T-helper 1 cell (primary cell): ENCODE data around the gene PSMB9.
A peak's percentile ranks its signal among the peaks of the same experiment; 100 is the strongest.
"Not testable (repeated sequence)": the region's sequence is repeated elsewhere in the genome, so short reads cannot be mapped to it uniquely, and the experiment has no call there.

Source experiments
- DNase-seq, 5 donors: peaks; one replicate each; pipeline ENCODE4 v3.0.0-alpha.2; 2012 to 2020
- total RNA-seq, 4 donors: gene quantifications; one replicate each; lab custom pipeline; 2026; lab: John Stamatoyannopoulos, UW

The PSMB9 gene
- 45.9 to 82.5 (median 56.0) reads per million in 4 donors for total RNA-seq

GRCh38 chr6:32853541-32854375, at the start of gene PSMB9, which contains the start of gene TAP1:
TSS of gene PSMB9 (plus strand) at chr6:32854192. CDS start at chr6:32854230, 38 bp downstream.
TSS of gene TAP1 (minus strand) at chr6:32853704. CDS start at chr6:32853636, 68 bp downstream.
- peak; percentile 92 to 96 (median 94) for DNase-seq

GRCh38 chr6:32805404-32805803, 48.6 kb upstream of the PSMB9 start:
- DNase-seq = not testable (repeated sequence)

GRCh38 chr6:32807020-32807580, 46.9 kb upstream of the PSMB9 start:
- DNase-seq = no peak

- no peak for DNase-seq
These were observed 44.8 kb upstream of the PSMB9 start for GRCh38 chr6:32809171-32809570.

GRCh38 chr6:32814145-32814544, 39.8 kb upstream of the PSMB9 start:
- no peak for DNase-seq

GRCh38 chr6:32815115-32815514, 38.9 kb upstream of the PSMB9 start:
- DNase-seq = no peak

GRCh38 chr6:32815996-32816395, 38.0 kb upstream of the PSMB9 start:
- no peak for DNase-seq

GRCh38 chr6:32816746-32817204, 37.2 kb upstream of the PSMB9 start, which contains the start of gene HLA-DOB:
TSS of gene HLA-DOB (minus strand) at chr6:32817002. CDS start at chr6:32816951, 51 bp downstream.
- no peak for DNase-seq

GRCh38 chr6:32818867-32819266, 35.1 kb upstream of the PSMB9 start:
- DNase-seq = no peak

GRCh38 chr6:32819729-32820128, 34.3 kb upstream of the PSMB9 start:
- no peak for DNase-seq

GRCh38 chr6:32825966-32826365, 28.0 kb upstream of the PSMB9 start:
- DNase-seq = no peak

- no peak for DNase-seq
These were observed 27.0 kb upstream of the PSMB9 start for GRCh38 chr6:32827025-32827424.

GRCh38 chr6:32829495-32829894, 24.5 kb upstream of the PSMB9 start:
- DNase-seq = no peak

- no peak for DNase-seq
These were observed 24.0 kb upstream of the PSMB9 start for GRCh38 chr6:32830017-32830416.

- no peak for DNase-seq
These were observed 23.1 kb upstream of the PSMB9 start for GRCh38 chr6:32830936-32831335.

- no peak for DNase-seq
These were observed 21.5 kb upstream of the PSMB9 start for GRCh38 chr6:32832535-32832934.

- no peak for DNase-seq
These were observed 20.3 kb upstream of the PSMB9 start for GRCh38 chr6:32833664-32834063.

- DNase-seq = no peak
These were observed 18.7 kb upstream of the PSMB9 start for GRCh38 chr6:32835167-32835893.

GRCh38 chr6:32836873-32837272, 17.1 kb upstream of the PSMB9 start:
- DNase-seq = no peak

GRCh38 chr6:32837651-32838113, 16.3 kb upstream of the PSMB9 start:
- DNase-seq = no peak

- peak; percentile 95 to 97 (median 96) for DNase-seq
These were observed 15.7 kb upstream of the PSMB9 start, which contains the start of gene TAP2 for GRCh38 chr6:32838114-32838958. TSS of gene TAP2 (minus strand) at chr6:32838739. CDS start at chr6:32838233, 506 bp downstream.

GRCh38 chr6:32839356-32839755, 14.6 kb upstream of the PSMB9 start:
- DNase-seq = no peak
